K562 (cell line): ENCODE data around the gene HACD1. TPM values are rescaled to one million over a fixed set of nuclear protein-coding genes. Genes with fewer than 3 reads are reported as not detected.

Source experiments
- ATAC-seq: fragments of 200-7000 bp; cut with Tn5 transposase; 3 replicates; pipeline ENCODE4 v1.9.1; 2020; ENCODE audit warnings: moderate library complexity
- BruUV-seq: library from RNA; stranded (reverse); fragments of 400-500 nt; replicated peaks from 2 replicates; lab custom pipeline; 2021; lab: Mats Ljungman, UMichigan
- CTCF ChIA-PET: fragments of 300-600 bp; formaldehyde crosslinking; extraction: SDS; loops from one replicate; lab custom pipeline; 2021; ENCODE audit warnings: low intra/inter-chr PET ratio; lab: Yijun Ruan, JAX
- POLR2A ChIA-PET: fragments of 300-600, 350-650 bp; sonication (Branson Sonifier 250); formaldehyde crosslinking; extraction: SDS; loops from one replicate; lab custom pipeline; 2021; ENCODE audit warnings: antibody characterized with exemption, inconsistent platforms; lab: Yijun Ruan, JAX
- DNase-seq, 4 experiments: peaks; one replicate each; pipeline versions ENCODE4 v3.0.0 to v3.0.0-alpha.2; 2011 to 2018; ENCODE audit warnings: low spot score in 3 of 4, mixed read lengths in 3 of 4; ENCODE audit errors: extremely low read depth in 1 of 4
- FAIRE-seq: peaks from 2 replicates; lab custom pipeline; 2011; peaks lifted over from hg19 to GRCh38; lab: Jason Lieb, UNC
- H2AFZ ChIP-seq: 2 replicates; pipeline ENCODE4 v1.6.0; 2011; ENCODE audit warnings: low read depth, low read length, control low read depth, inconsistent platforms
- H3K27ac ChIP-seq: fragments of 200-600 bp; 3 replicates; pipeline ENCODE4 v1.8.0; 2011; ENCODE audit warnings: low read depth, mild to moderate bottlenecking, control low read depth, inconsistent platforms, low read length, moderate library complexity, mixed read lengths; ENCODE audit errors: extremely low read depth
- H3K27me3 ChIP-seq, 2 experiments: fragments of 300-600 bp in 1 of 2; 2 replicates in 1 of 2; 3 replicates in 1 of 2; pipeline versions ENCODE4 v1.6.0 to v1.8.0; 2011; ENCODE audit warnings: inconsistent platforms in 2 of 2, low read length in 2 of 2, mild to moderate bottlenecking in 1 of 2, mixed read lengths in 1 of 2, moderate library complexity in 1 of 2; ENCODE audit not compliant: control insufficient read depth in 2 of 2, insufficient read depth in 2 of 2
- H3K36me3 ChIP-seq: fragments of 300-600 bp; 3 replicates; pipeline ENCODE4 v1.8.0; 2011; ENCODE audit warnings: mild to moderate bottlenecking, low read length, inconsistent platforms; ENCODE audit not compliant: control insufficient read depth, insufficient read depth
- H3K4me1 ChIP-seq, 2 experiments: fragments of 200-600 bp in 1 of 2; replicated peaks in 1 of 2; 2 replicates in 1 of 2; 3 replicates in 1 of 2; pipeline versions ENCODE4 v1.5.1 to v1.8.0; 2011; ENCODE audit warnings: inconsistent platforms in 2 of 2, low read length in 2 of 2, mild to moderate bottlenecking in 1 of 2, mixed read lengths in 1 of 2, moderate library complexity in 1 of 2; ENCODE audit not compliant: control insufficient read depth in 2 of 2, insufficient read depth in 2 of 2
- H3K4me2 ChIP-seq: 2 replicates; pipeline ENCODE4 v1.6.1; 2011; ENCODE audit warnings: low read length, control low read depth, inconsistent platforms, mixed read lengths; ENCODE audit not compliant: insufficient read depth
- H3K4me3 ChIP-seq: fragments of 200-600 bp; sonication (generic), shearing (Covaris generic); 2 replicates; pipeline ENCODE4 v1.5.1; 2016; ENCODE audit warnings: control low read depth, inconsistent platforms
- H3K79me2 ChIP-seq: fragments of 200-600 bp; 3 replicates; pipeline ENCODE4 v1.8.0; 2011; ENCODE audit warnings: low read length, inconsistent platforms; ENCODE audit not compliant: control insufficient read depth, insufficient read depth
- H3K9ac ChIP-seq, 2 experiments: 2 replicates each; pipeline versions ENCODE4 v1.6.0 to v1.6.1; 2011; ENCODE audit warnings: low read depth in 2 of 2, low read length in 2 of 2, control low read depth in 1 of 2, inconsistent platforms in 1 of 2, mild to moderate bottlenecking in 1 of 2, mixed read lengths in 1 of 2; ENCODE audit not compliant: insufficient read depth in 1 of 2
- H3K9me1 ChIP-seq: one replicate; pipeline ENCODE4 v1.6.0; 2011; ENCODE audit warnings: inconsistent platforms, mild to moderate bottlenecking, low read length, moderate library complexity; ENCODE audit not compliant: control insufficient read depth, insufficient read depth
- H3K9me3 ChIP-seq: replicated peaks from 2 replicates; pipeline ENCODE4 v1.5.1; 2011; ENCODE audit warnings: low read depth, low read length, inconsistent platforms; ENCODE audit not compliant: control insufficient read depth, insufficient read depth
- H4K20me1 ChIP-seq: replicated peaks from 2 replicates; pipeline ENCODE4 v1.6.1; 2011; ENCODE audit warnings: low read length, inconsistent platforms, mixed read lengths; ENCODE audit not compliant: control insufficient read depth, insufficient read depth
- CHAMP1 ChIP-seq: fragments of 450-650 bp; IDR thresholded peaks from 2 replicates; pipeline ENCODE4 v1.6.1; 2016; ENCODE audit warnings: mild to moderate bottlenecking
- DEAF1 ChIP-seq: fragments of 450-650 bp; formaldehyde crosslinking; IDR thresholded peaks from 2 replicates; pipeline ENCODE4 v1.4.0; 2020; ENCODE audit warnings: mild to moderate bottlenecking, moderate library complexity
- NCOR1 ChIP-seq: fragments of 450-650 bp; IDR thresholded peaks from 2 replicates; pipeline ENCODE4 v1.6.1; 2016; ENCODE audit warnings: mild to moderate bottlenecking, moderate library complexity
- POLR3G ChIP-seq: IDR thresholded peaks from 2 replicates; pipeline ENCODE4 v1.6.1; 2011; ENCODE audit not compliant: insufficient read length, insufficient replicate concordance; ENCODE audit errors: extremely low read depth
- STAG1 ChIP-seq: sonication (generic); formaldehyde crosslinking; IDR thresholded peaks from 2 replicates; pipeline ENCODE4 v1.5.0; 2020; ENCODE audit warnings: missing genetic modification reagents, borderline replicate concordance
- STAT6 ChIP-seq: sonication (generic); formaldehyde crosslinking; IDR thresholded peaks from 2 replicates; pipeline ENCODE4 v1.8.1; 2023; ENCODE audit warnings: mild to moderate bottlenecking, missing genetic modification reagents
- ZNF121 ChIP-seq: sonication (generic); formaldehyde crosslinking; conservative IDR thresholded peaks from 2 replicates; pipeline ENCODE4 v1.8.0; 2022; ENCODE audit warnings: missing genetic modification reagents
- WGBS: fragments of 100-300 bp; shearing (Covaris generic); methylation state at CpG from one replicate; pipeline ENCODE4 v1.1.6; 2016; ENCODE audit warnings: low coverage, mixed read lengths; ENCODE audit not compliant: insufficient coverage; ENCODE audit errors: missing lambda C conversion rate; 5-methylcytosine and 5-hydroxymethylcytosine counted together
- in situ Hi-C: fragments of 300-500 bp; cut with MboI; formaldehyde crosslinking; loops from 4 replicates; pipeline ENCODE4 v1.15.0; 2018; ENCODE audit warnings: inconsistent platforms, mixed read lengths
- intact Hi-C: fragments of 100-400 bp; cut with micrococcal nuclease; formaldehyde crosslinking; loops from 2 replicates; pipeline ENCODE4 v1.14.2; 2022
- polyA plus RNA-seq, 8 experiments: library from polyadenylated mRNA; depleted of rRNA in 4 of 8; stranded (reverse) in 5 of 8; unstranded in 3 of 8; fragments of >200 nt; fragmentation: Nextera tagmentation in 2 of 8; fragmentation: Illumina TruSeq in 1 of 8; extraction: Ambion mirVana in 2 of 8; extraction: Trizol in 1 of 8; gene quantifications; 2 replicates each; pipeline versions ENCODE4 v1.2.1 to v1.2.3, GENCODE V29; 2011 to 2014; ENCODE audit warnings: inconsistent platforms in 1 of 8, missing spikeins in 1 of 8
- total RNA-seq, 7 experiments: library from RNA; depleted of rRNA in 6 of 7; stranded (reverse); fragments of >200 nt in 6 of 7; fragmentation: Illumina TruSeq in 2 of 7; extraction: Trizol in 2 of 7; gene quantifications; 2 replicates each; pipeline versions ENCODE4 v1.2.1 to v1.2.3, GENCODE V29; 2011 to 2021; ENCODE audit warnings: low replicate concordance in 1 of 7

HACD1 gene
- total and polyA plus RNA-seq, 9 of the 15 experiments (the other 6 are each of a cell fraction or from before 2014, with no cell fraction given), result 0.99 to 4.5 (median 2.4) TPM

GRCh38 chr10:17650416-17650815 is 33.2 kb upstream of the HACD1 start:
- H3K4me1 ChIP-seq, result peaks cover 3 to 25% of the 10 kb centered on the region in 2 experiments; a peak in 3 of 5 replicates
- H3K79me2 ChIP-seq, result peaks cover 96% of the 10 kb centered on the region
- FAIRE-seq (no peak), ATAC-seq (no peak), DNase-seq (no peak)
- H3K27me3 ChIP-seq, result no peaks in the 10 kb centered on the region
- ChIA-PET POLR2A (interaction anchor here (0.5 kb wide), 1 partner anchor 53 kb away, joined by 5 read pairs; no protein-coding TSS in a partner anchor), CTCF (no interaction called here)
- in situ Hi-C loops (no loop called here), intact Hi-C loops (no loop called here)
- BruUV-seq, result no TSS peak
- no peak overlapping the region for H3K27ac ChIP-seq
- peaks cover 53% of the 10 kb centered on the region for H3K36me3 ChIP-seq
- H4K20me1 ChIP-seq, result 0 out of 2 replicates have a peak, but pooled peaks cover under 1% of the 10 kb centered on the region
- H3K4me3 ChIP-seq, result no peak overlapping the region
- H3K9me3 ChIP-seq, result peaks cover 5% of the 10 kb centered on the region; the same call in 1 of the 2 replicates
- no peaks in the 10 kb centered on the region for H3K9me1 ChIP-seq
- no peak overlapping the region for H3K9ac ChIP-seq
- H3K4me2 ChIP-seq, result no peak overlapping the region
- no peak overlapping the region for H2AFZ ChIP-seq
- TF ChIP-seq CHAMP1, result 0 out of 2 replicates have a peak, but pooled peaks have one; percentile 21
- TF ChIP-seq DEAF1, result no peak
- TF ChIP-seq ZNF121, result no peak
- no peak for TF ChIP-seq NCOR1
- no peak for TF ChIP-seq STAG1 (CRISPR knock-in tag)
- no peak for TF ChIP-seq STAT6 (CRISPR knock-in tag)
- TF ChIP-seq POLR3G, result no peak
- TF ChIP-seq, all 486 proteins: peak for 1
- WGBS, result 92% methylated on average over 8 of the region's 8 CpGs
